Skeletal muscle tissue (tissue), 4 donors: ENCODE data around the gene ELOVL3. TPM values are rescaled to one million over a fixed set of nuclear protein-coding genes. Genes with fewer than 3 reads are reported as not detected.

Source experiments
- H3K27ac ChIP-seq: one replicate; pipeline ENCODE4 v1.7.0; 2013; ENCODE audit warnings: mild to moderate bottlenecking, low read depth, low read length, inconsistent platforms
- H3K27me3 ChIP-seq, 3 donors: one replicate each; pipeline ENCODE4 v1.7.0; 2013; ENCODE audit warnings: low read length in 3 of 3; ENCODE audit not compliant: control insufficient read depth in 3 of 3, insufficient read depth in 3 of 3
- H3K36me3 ChIP-seq, 3 donors: one replicate each; pipeline ENCODE4 v1.7.0; 2013; ENCODE audit warnings: low read length in 3 of 3; ENCODE audit not compliant: control insufficient read depth in 3 of 3, insufficient read depth in 3 of 3
- H3K4me1 ChIP-seq, 3 donors: one replicate each; pipeline ENCODE4 v1.7.0; 2013; ENCODE audit warnings: low read length in 3 of 3, mild to moderate bottlenecking in 3 of 3; ENCODE audit not compliant: control insufficient read depth in 3 of 3, insufficient read depth in 3 of 3
- H3K4me3 ChIP-seq, 3 donors: one replicate each; pipeline ENCODE4 v1.7.0; 2013; ENCODE audit warnings: low read length in 3 of 3
- H3K9ac ChIP-seq, 3 donors: one replicate each; pipeline ENCODE4 v1.7.0; 2013; ENCODE audit warnings: low read length in 3 of 3, mild to moderate bottlenecking in 3 of 3, moderate library complexity in 2 of 3, low read depth in 1 of 3
- H3K9me3 ChIP-seq, 3 donors: one replicate each; pipeline ENCODE4 v1.7.0; 2013; ENCODE audit warnings: low read length in 3 of 3; ENCODE audit not compliant: control insufficient read depth in 3 of 3
- total RNA-seq: library from RNA; depleted of rRNA; stranded (reverse); fragments of >200 nt; gene quantifications from one replicate; pipeline ENCODE4 v1.2.3, GENCODE V29; 2014
- donor health status: Osteomylitis.

Gene ELOVL3
- total RNA-seq, 1 donor from 2014 or later: not detected

DNA sequence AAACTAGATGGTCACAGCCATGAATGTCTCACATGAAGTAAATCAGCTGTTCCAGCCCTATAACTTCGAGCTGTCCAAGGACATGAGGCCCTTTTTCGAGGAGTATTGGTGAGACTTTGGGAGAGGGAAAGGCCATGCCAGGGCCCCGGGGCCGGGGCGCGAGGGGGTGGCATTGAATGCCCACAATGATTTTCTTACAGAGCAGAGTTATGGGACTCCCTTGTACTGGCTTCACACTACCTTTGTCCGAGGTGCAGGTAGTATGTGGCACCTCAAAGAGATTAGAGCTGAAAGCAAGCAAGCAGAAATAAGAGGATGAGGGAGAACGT, 407 bp downstream of the ELOVL3 start:
- no peak overlapping the region for H3K27ac ChIP-seq
- peak overlapping the region; percentile 58 to 70 (median 68) for H3K4me3 ChIP-seq

DNA sequence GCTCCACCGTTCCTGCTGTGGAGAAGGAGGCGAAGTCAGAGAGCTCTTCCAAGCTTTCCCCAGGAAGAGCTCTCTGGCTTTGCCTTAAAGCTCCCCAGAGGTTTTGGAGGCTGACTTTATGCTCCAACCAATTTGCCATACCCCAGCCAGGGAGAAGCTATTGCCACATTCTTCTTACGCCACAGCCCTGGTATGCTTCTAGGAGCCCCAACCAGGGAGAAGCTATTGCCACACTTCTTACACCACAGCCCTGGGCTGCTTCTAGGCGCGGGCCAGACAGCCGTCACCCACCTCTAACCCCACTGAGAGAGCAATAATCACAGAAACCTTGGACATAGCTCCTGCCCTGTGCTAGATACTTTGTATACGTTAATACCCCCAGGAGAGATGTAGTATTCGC, 951 bp downstream of the ELOVL3 start:
- Histone ChIP-seq H3K9me3 (no peaks in the 10 kb centered on the region), H3K9ac (no peak overlapping the region), H3K4me1 (peaks cover 17 to 31% (median 21%) of the 10 kb centered on the region in 3 donors), H3K4me3 (no peak overlapping the region), H3K27me3 (peaks cover 0 to 16% (median 6%) of the 10 kb centered on the region in 3 donors), H3K27ac (no peak overlapping the region), H3K36me3 (no peaks in the 10 kb centered on the region)

More for the DNA sequence above, 407 bp downstream of the ELOVL3 start:
- Histone ChIP-seq H3K36me3 (no peaks in the 10 kb centered on the region), H3K9ac (peak overlapping the region in 1 of 3 donors; percentile 45), H3K9me3 (no peaks in the 10 kb centered on the region), H3K4me1 (peaks cover 17 to 31% (median 21%) of the 10 kb centered on the region in 3 donors), H3K27me3 (peaks cover 0 to 11% (median 6%) of the 10 kb centered on the region in 3 donors)

DNA sequence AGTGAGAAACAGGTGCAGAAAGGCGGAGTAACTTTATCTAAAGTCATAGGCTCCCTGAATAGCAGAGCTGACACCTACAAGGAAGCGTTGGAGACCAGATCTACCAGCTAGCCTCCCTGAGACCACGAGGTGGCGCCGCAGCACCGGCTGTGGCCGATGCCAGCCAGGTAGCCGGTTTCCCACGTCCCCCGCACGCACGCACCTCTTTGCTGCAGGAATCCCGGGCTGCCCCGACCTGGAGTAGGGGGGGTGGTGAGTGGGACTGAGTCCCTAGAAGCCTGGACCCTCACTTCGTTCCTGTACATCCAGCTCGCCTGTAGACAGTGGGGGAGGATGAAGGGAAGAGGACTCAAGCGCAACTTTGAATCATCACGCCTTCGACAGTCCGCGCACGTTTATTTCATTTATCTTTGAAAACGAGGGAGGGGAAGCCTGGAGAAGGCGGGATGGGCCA, 3.7 kb downstream of the ELOVL3 start:
- Histone ChIP-seq H3K36me3 (no peaks in the 10 kb centered on the region), H3K4me3 (peak overlapping the region; percentile 10 to 66 (median 35)), H3K27me3 (peaks cover 0 to 16% (median 11%) of the 10 kb centered on the region in 3 donors), H3K9ac (peak overlapping the region in 2 of 3 donors; percentile 62 to 71), H3K4me1 (peaks cover 17 to 43% (median 30%) of the 10 kb centered on the region in 3 donors), H3K27ac (peak overlapping the region; percentile 30), H3K9me3 (no peaks in the 10 kb centered on the region)

DNA sequence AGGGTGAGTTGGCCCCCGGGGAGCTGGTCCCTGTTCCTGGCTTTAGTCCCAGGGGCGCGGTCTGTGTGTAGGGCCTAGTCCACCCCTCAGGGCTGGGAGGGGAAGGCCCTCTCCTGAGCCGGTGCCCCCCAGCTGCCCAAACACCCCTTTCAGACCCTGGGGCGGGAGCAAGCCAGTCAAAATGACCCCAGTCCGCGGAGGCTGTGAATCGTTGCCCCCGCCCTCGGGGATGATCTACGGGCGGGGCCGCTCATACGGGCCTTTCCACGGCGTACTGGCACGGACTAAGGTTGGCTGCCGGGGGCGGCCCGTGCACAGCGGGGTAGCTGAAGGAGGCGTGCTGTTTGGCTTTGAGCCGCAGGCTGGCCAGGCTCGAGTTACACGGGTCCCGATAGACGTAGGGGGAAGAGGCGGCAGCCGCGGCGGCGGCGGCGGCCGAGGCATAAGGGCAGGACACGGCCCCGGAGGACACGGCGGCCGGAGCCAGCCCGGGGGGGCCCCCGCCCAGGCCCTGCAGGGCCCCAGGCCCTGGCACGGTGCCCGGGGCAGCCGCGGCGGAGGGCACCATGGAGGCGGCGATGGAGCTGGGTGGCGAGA, 4.3 kb downstream of the ELOVL3 start:
- Histone ChIP-seq H3K36me3 (no peaks in the 10 kb centered on the region), H3K9me3 (no peaks in the 10 kb centered on the region), H3K4me1 (peaks cover 17 to 47% (median 34%) of the 10 kb centered on the region in 3 donors), H3K27me3 (peaks cover 0 to 16% (median 11%) of the 10 kb centered on the region in 3 donors), H3K4me3 (peak overlapping the region; percentile 10 to 67 (median 35)), H3K27ac (peak overlapping the region; percentile 30), H3K9ac (peak overlapping the region in 2 of 3 donors; percentile 62 to 71)

DNA sequence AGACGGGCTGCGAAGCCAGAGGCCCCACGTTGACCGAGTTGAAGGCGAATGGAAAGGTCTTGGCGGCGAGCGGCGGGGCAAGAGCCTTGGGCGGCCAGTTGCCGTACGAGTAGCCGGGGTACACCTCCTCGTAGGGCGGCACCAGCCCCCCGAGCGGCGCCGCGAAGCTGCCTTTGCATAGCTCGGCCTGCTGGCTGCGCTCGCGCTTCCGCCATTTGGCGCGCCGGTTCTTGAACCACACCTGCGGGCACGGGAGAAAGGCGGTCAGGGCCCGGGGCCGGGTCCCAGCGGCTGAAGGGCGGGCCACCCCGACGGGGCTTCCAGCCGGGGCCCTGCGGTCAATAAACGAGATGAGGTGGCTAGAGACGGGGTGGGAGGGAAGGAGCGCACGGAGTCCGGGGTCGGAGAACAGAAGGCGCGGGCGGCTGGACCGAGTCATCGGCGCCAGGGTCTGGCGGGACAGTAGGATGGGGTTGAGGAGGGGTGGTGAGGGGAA, 4.8 kb downstream of the ELOVL3 start:
- Histone ChIP-seq H3K36me3 (no peaks in the 10 kb centered on the region), H3K4me3 (peak overlapping the region in 2 of 3 donors; percentile 10 to 67), H3K27me3 (peaks cover 0 to 16% (median 11%) of the 10 kb centered on the region in 3 donors), H3K9ac (peak overlapping the region in 1 of 3 donors; percentile 71), H3K27ac (no peak overlapping the region), H3K4me1 (peaks cover 14 to 48% (median 37%) of the 10 kb centered on the region in 3 donors), H3K9me3 (no peaks in the 10 kb centered on the region)

DNA sequence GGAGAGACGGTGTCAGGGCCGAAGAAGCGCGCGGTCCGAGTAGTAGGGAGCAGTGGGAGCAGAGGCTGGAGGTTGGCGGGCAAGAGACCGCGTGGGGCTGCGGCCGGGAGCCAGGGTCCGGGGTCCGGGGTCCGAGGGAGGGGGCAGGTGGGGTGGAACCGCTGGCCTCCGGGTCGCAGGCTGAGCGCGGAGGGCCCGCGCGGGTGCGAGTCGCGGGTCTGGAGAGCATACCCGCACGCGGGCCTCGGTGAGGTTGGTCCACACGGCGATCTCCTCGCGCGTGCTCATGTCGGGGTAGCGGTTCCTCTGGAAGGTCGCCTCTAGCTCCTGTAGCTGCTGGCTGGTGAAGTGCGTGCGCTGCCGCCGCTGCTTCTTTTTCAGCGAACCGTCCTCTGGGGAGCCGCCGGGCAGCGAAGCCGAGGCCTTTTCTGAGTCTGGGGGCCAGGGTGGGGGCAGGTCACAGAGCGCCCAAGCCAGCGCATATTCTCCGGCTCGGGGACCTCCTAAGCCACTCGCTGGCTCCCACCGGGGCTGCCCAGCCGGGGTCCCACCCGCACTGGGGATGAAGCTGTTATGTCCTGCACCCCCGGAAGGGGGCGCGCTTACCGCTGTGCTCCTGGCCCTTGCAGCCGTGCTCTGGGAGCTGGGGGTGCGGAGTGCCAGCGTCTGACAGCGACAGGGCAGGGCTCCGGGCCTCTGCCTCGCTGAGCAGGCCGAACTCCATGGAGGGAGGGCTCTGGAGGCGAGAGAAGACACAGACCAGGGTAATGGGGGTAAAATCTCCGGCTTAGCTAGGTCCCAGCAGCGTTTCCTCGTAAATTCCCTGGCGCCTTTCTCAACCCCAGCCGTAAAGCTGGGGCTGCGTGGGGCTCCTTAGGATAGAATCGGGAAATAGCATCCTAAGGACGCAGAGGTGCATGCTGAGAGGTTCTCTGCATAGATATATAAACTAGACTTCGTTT, 5.5 kb downstream of the ELOVL3 start:
- no peak overlapping the region for H3K9ac ChIP-seq
- H3K27me3 ChIP-seq: peaks cover 0 to 16% (median 11%) of the 10 kb centered on the region in 3 donors
- no peak overlapping the region for H3K27ac ChIP-seq
- no peaks in the 10 kb centered on the region for H3K9me3 ChIP-seq
- peak overlapping the region in 1 of 3 donors; percentile 67 for H3K4me3 ChIP-seq
- H3K36me3 ChIP-seq: no peaks in the 10 kb centered on the region
- peaks cover 9 to 49% (median 39%) of the 10 kb centered on the region in 3 donors for H3K4me1 ChIP-seq

DNA sequence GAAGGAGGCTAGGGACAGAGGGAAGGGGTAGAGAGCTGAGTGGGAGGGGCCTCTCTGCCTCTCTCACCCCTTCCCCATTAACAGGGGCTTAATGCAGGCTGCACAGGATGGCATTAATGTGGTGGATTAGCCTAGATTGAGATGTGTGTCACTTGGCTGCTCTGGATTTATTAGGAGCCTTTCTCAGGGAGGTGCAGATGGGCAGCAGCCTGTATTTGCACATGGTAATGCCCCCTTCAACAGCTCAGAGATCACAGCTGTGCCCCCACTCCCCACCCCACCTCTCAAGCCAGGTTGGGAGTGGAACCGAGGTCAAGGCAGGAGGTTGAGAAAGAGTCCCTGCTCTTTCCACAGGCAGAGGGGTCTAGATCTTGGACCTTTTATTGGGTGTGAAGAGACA, 7.9 kb downstream of the ELOVL3 start:
- Histone ChIP-seq H3K4me3 (no peak overlapping the region), H3K9ac (peak overlapping the region in 2 of 3 donors; percentile 51 to 60), H3K36me3 (no peaks in the 10 kb centered on the region), H3K27ac (no peak overlapping the region), H3K4me1 (peaks cover 8 to 59% (median 57%) of the 10 kb centered on the region in 3 donors), H3K9me3 (no peaks in the 10 kb centered on the region), H3K27me3 (peaks cover 0 to 11% (median 7%) of the 10 kb centered on the region in 3 donors)

DNA sequence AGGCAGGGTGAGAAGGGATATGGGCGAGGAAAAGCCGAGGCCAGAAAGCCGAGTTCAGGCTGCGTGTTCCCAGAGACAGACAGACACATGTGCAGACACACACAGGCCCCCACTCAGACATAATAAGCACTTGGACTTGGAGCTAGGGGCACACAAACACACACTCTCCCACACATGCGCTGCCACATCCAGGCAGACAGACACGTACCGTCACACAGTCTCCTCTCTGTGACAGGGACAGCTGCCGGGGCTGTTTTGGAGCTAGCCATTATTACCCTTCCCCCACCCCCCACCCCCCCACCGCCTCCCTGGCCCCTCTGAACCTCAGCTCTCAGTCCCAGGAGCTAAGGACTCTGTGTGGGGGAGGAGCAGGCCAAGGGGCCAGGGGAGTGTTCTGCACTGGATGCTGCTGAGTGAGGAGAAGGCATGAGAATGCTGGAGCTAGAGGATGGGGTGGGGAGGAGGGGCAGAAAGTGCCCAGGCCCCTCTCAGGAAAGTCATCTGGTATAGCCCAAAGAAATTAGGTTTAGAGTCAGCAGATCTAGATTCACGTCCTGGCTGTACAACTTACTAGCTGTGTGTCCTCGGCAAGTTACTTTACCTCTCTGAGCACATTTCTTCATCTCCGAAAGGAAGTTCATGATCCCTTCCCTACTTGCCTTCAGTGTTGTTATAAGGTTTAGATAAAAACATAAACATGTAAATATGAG, 8.9 kb downstream of the ELOVL3 start:
- Histone ChIP-seq H3K4me3 (peak overlapping the region in 1 of 3 donors; percentile 29), H3K36me3 (no peaks in the 10 kb centered on the region), H3K9ac (peak overlapping the region in 2 of 3 donors; percentile 38 to 60), H3K27me3 (peaks cover 0 to 11% (median 6%) of the 10 kb centered on the region in 3 donors), H3K9me3 (no peaks in the 10 kb centered on the region), H3K4me1 (peaks cover 8 to 64% (median 61%) of the 10 kb centered on the region in 3 donors), H3K27ac (no peak overlapping the region)

DNA sequence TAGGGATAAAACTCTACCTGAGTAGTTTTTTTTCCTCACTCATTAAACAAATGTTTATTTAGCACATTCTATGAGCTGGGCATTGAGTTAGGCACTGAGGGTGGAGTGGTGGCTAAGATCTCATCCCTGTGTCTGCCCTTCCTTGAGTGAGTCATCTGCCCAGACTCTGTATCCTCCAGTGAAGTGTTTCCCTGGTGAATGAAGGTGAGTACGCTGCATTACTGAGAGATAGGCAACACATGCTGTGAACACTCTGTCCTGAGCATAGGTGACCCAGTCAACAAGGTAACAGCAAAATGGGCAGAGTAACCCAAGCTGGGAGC, 9.5 kb downstream of the ELOVL3 start:
- H3K9me3 ChIP-seq: no peaks in the 10 kb centered on the region
- H3K9ac ChIP-seq: peak overlapping the region in 1 of 3 donors; percentile 50
- H3K36me3 ChIP-seq: no peaks in the 10 kb centered on the region
- H3K4me3 ChIP-seq: peak overlapping the region in 1 of 3 donors; percentile 29
- H3K27ac ChIP-seq: no peak overlapping the region
- peaks cover 0 to 11% (median 6%) of the 10 kb centered on the region in 3 donors for H3K27me3 ChIP-seq
- H3K4me1 ChIP-seq: peaks cover 9 to 65% (median 62%) of the 10 kb centered on the region in 3 donors
